GM10266 (cell line): ENCODE data around the gene CHRNA5.

ENCODE experiments used
- DNase-seq: peaks from one replicate; pipeline ENCODE4 v3.0.0; 2012; ENCODE audit errors: extremely low spot score
- TF ChIP-seq, protein P1 (sequence below): IDR thresholded peaks from 2 replicates; pipeline ENCODE4 v1.5.1; 2012; ENCODE audit warnings: mild to moderate bottlenecking, low read depth; ENCODE audit not compliant: control insufficient read depth, insufficient read depth; ENCODE audit errors: missing control alignments

CHRNA5 gene

DNA sequence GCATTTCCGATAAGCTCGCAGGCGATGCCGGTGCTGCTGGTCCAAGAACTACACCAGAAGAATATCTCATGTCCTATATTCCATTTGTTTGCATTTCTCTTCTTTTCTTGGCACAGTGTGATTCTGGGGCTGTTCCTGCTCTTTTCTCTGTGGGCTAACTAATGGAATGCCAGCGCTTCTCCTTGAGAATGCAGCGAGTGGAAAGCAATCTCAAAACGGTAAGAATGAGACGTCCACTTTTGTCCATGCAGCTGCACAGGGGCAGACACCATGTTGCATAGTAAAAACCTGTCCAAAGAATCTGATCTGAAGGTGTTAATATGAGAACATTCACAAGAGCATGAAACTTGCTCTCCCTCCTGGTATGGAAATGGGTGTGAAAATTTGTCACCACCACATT lies 62.0 kb downstream of the CHRNA5 start:
- no peak for DNase-seq
- TF ChIP-seq, protein P1, sequence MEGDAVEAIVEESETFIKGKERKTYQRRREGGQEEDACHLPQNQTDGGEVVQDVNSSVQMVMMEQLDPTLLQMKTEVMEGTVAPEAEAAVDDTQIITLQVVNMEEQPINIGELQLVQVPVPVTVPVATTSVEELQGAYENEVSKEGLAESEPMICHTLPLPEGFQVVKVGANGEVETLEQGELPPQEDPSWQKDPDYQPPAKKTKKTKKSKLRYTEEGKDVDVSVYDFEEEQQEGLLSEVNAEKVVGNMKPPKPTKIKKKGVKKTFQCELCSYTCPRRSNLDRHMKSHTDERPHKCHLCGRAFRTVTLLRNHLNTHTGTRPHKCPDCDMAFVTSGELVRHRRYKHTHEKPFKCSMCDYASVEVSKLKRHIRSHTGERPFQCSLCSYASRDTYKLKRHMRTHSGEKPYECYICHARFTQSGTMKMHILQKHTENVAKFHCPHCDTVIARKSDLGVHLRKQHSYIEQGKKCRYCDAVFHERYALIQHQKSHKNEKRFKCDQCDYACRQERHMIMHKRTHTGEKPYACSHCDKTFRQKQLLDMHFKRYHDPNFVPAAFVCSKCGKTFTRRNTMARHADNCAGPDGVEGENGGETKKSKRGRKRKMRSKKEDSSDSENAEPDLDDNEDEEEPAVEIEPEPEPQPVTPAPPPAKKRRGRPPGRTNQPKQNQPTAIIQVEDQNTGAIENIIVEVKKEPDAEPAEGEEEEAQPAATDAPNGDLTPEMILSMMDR, result no peak

DNA sequence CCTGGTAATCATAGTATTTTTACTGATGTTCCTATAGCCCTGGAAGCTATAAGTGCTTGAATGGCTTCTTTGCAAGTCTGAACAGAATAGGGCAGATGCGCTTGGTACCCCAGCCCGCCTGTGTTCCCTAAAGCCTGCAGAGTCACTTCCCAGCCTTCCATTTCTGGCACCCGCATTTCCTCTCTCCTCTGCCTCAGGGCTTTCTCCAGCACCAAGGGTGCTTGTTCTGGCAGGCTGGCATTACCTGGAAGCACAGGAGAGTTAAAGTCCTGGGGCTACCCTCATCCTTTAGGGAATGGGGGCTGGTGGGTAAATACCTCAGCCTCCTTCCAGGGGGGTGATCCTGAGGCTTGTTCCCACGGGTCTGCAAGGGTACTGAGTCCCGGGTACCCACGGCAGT lies 62.9 kb downstream of the CHRNA5 start:
- DNase-seq, result no peak
- TF ChIP-seq, protein P1, result no peak

GRCh38 chr15:78629031-78629715 lies 63.9 kb downstream of the CHRNA5 start:
- DNase-seq, result no peak
- TF ChIP-seq, protein P1, result no peak

DNA sequence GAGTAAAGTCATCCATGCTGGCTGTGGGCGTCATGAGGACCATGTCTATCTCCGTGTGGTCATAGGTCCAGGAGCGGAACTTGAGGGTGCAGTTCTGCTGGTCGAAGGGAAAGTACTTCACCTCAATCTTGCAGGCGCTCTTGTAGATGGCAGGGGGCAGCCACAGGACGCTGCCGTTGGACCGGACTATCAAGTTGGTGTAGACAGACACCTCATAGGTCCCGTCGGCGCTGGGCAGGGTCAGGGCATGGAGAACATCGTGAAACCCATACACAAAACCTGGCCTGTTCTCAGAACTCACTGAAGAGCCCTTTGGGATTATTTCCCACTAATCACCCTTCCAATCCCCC lies 64.4 kb downstream of the CHRNA5 start:
- no peak for DNase-seq
- TF ChIP-seq, protein P1, result no peak

DNA sequence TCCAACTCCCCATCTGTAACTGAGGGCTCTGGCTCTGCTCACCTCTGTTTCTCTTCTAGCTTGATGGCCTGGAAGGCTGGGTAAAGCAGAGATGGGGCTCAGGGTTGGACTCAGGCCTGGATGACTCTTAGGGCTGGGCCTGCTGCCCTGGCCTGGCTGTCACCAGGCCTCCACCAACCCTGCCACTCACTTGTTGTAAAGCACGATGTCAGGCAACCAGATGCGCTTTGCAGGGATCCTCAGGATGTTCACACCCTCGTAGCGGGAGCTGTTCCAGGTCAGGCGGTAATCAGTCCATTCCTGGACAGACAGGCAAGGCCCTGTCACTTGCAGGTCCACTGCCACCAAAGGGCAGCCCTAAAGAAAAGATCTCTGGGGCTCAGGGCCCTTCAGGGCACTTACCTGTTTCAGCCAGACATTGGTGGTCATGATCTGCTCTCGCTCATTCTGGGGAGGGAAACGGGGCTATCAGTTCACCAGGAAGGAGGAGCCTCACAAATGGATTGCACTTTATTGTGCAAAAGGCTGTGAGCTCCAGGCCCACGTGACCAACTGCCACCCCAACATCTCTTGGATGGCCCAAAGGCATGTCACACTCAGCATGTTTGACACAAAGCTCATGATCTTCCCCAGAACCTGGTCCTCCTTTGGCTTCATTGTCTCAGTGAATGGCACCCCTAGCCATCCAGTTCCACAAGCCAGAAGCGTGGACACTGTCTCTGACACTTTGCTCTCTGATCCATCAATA lies 65.7 kb downstream of the CHRNA5 start:
- TF ChIP-seq, protein P1, result no peak
- DNase-seq, result no peak

GRCh38 chr15:78633348-78633747 lies 68.0 kb downstream of the CHRNA5 start:
- TF ChIP-seq, protein P1, result no peak
- no peak for DNase-seq
